ENCODE data around the gene PARD3.

GRCh38 chr10:34768972-34769330 is 46.1 kb downstream of the PARD3 start:
- TF ChIP-seq, protein P1, sequence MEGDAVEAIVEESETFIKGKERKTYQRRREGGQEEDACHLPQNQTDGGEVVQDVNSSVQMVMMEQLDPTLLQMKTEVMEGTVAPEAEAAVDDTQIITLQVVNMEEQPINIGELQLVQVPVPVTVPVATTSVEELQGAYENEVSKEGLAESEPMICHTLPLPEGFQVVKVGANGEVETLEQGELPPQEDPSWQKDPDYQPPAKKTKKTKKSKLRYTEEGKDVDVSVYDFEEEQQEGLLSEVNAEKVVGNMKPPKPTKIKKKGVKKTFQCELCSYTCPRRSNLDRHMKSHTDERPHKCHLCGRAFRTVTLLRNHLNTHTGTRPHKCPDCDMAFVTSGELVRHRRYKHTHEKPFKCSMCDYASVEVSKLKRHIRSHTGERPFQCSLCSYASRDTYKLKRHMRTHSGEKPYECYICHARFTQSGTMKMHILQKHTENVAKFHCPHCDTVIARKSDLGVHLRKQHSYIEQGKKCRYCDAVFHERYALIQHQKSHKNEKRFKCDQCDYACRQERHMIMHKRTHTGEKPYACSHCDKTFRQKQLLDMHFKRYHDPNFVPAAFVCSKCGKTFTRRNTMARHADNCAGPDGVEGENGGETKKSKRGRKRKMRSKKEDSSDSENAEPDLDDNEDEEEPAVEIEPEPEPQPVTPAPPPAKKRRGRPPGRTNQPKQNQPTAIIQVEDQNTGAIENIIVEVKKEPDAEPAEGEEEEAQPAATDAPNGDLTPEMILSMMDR (IDR thresholded peaks at IDR 0.05), result no peak
- TF ChIP-seq EP300 (IDR thresholded peaks at IDR 0.05), result no peak
- TF ChIP-seq ESRRA (IDR thresholded peaks at IDR 0.05; ENCODE audit: borderline replicate concordance, low read length), result no peak
- no peak for TF ChIP-seq FOSL2 (IDR thresholded peaks at IDR 0.05)
- TF ChIP-seq FOSL2 (CRISPR knock-in tag; IDR thresholded peaks at IDR 0.05), result no peak
- TF ChIP-seq, protein P2, sequence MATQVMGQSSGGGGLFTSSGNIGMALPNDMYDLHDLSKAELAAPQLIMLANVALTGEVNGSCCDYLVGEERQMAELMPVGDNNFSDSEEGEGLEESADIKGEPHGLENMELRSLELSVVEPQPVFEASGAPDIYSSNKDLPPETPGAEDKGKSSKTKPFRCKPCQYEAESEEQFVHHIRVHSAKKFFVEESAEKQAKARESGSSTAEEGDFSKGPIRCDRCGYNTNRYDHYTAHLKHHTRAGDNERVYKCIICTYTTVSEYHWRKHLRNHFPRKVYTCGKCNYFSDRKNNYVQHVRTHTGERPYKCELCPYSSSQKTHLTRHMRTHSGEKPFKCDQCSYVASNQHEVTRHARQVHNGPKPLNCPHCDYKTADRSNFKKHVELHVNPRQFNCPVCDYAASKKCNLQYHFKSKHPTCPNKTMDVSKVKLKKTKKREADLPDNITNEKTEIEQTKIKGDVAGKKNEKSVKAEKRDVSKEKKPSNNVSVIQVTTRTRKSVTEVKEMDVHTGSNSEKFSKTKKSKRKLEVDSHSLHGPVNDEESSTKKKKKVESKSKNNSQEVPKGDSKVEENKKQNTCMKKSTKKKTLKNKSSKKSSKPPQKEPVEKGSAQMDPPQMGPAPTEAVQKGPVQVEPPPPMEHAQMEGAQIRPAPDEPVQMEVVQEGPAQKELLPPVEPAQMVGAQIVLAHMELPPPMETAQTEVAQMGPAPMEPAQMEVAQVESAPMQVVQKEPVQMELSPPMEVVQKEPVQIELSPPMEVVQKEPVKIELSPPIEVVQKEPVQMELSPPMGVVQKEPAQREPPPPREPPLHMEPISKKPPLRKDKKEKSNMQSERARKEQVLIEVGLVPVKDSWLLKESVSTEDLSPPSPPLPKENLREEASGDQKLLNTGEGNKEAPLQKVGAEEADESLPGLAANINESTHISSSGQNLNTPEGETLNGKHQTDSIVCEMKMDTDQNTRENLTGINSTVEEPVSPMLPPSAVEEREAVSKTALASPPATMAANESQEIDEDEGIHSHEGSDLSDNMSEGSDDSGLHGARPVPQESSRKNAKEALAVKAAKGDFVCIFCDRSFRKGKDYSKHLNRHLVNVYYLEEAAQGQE (IDR thresholded peaks at IDR 0.05), result no peak
- TF ChIP-seq MAFK (IDR thresholded peaks at IDR 0.05; ENCODE audit: partially characterized antibody), result no peak

Measured in A549 (cell line).